ENCODE results near the gene ITPK1. TPM values are rescaled to one million over a fixed set of nuclear protein-coding genes. Genes with fewer than 3 reads are reported as not detected.

Gene ITPK1
- total RNA-seq, 1 experiment from 2014 or later, result 25.9 TPM

DNA sequence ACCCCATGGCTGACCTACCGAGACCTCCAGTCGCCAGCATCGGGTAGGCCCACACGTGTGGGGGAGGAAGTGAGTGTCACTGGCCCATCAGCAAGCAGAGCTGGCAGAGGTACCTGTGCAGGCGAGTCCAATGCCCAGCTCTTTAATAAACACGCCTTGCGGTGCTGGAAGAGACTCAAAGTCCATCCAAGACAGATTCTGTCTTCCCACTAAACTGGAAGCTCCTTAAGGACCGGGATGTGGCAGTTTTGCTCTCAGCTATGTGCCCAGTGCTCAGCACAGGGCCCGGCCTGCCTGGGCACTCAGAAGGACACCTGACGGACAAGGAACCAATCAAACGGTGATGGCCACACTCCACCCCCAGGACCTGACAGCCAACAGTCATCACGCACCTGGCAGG is 65.0 kb downstream of the ITPK1 start:
- no peak overlapping the region for H3K27ac ChIP-seq (ENCODE audit: low read length)
- POLR2A ChIA-PET, result no interaction called here
- in situ Hi-C loops (cut with HindIII; ENCODE audit: low pct_unique_long_range_greater_than_20kb, low sequenced_read_pairs), result no loop called here
- H3K36me3 ChIP-seq (ENCODE audit: control insufficient read depth, insufficient read depth, low read length), result no peaks in the 10 kb centered on the region
- H3K4me1 ChIP-seq (ENCODE audit: control insufficient read depth, insufficient read depth, low read length), result no peaks in the 10 kb centered on the region
- intact Hi-C loops (cut with micrococcal nuclease; ENCODE audit: unreplicated experiment), result no loop called here
- DNase-seq (ENCODE audit: low read depth, low spot score), result no peak
- no peak overlapping the region for H3K4me3 ChIP-seq (ENCODE audit: low read depth in 2 of 2, low read length in 2 of 2)
- H3K9me3 ChIP-seq (ENCODE audit: control insufficient read depth, insufficient read depth, low read depth, low read length), result no peaks in the 10 kb centered on the region
- TF ChIP-seq, protein P1, sequence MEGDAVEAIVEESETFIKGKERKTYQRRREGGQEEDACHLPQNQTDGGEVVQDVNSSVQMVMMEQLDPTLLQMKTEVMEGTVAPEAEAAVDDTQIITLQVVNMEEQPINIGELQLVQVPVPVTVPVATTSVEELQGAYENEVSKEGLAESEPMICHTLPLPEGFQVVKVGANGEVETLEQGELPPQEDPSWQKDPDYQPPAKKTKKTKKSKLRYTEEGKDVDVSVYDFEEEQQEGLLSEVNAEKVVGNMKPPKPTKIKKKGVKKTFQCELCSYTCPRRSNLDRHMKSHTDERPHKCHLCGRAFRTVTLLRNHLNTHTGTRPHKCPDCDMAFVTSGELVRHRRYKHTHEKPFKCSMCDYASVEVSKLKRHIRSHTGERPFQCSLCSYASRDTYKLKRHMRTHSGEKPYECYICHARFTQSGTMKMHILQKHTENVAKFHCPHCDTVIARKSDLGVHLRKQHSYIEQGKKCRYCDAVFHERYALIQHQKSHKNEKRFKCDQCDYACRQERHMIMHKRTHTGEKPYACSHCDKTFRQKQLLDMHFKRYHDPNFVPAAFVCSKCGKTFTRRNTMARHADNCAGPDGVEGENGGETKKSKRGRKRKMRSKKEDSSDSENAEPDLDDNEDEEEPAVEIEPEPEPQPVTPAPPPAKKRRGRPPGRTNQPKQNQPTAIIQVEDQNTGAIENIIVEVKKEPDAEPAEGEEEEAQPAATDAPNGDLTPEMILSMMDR (IDR thresholded peaks at IDR 0.05), result no peak
- no peak for TF ChIP-seq POLR2AphosphoS5 (IDR thresholded peaks at IDR 0.05; ENCODE audit: low read depth, low read length)
- no peak for TF ChIP-seq SIN3A (IDR thresholded peaks at IDR 0.05; ENCODE audit: borderline replicate concordance, insufficient read depth, low read depth, low read length)
- no peak for TF ChIP-seq TCF7L2 (IDR thresholded peaks at IDR 0.05; ENCODE audit: low read depth, low read length)
- no peak for TF ChIP-seq REST (IDR thresholded peaks at IDR 0.05; ENCODE audit: insufficient read depth in 1 of 2, low read depth in 2 of 2, low read length in 1 of 2)
- no peaks in the 10 kb centered on the region for H3K27me3 ChIP-seq (ENCODE audit: control insufficient read depth, insufficient read depth, low read length)
- no peak for ATAC-seq
- no TSS peak for BruUV-seq (replicated peaks)
- CTCF ChIA-PET, result no interaction called here

- no TSS peak for BruUV-seq (replicated peaks)
Measured at GRCh38 chr14:93049867-93050331, 65.8 kb downstream of the ITPK1 start.

More at GRCh38 chr14:93049867-93050331, 65.8 kb downstream of the ITPK1 start:
- CTCF ChIA-PET, result no interaction called here
- no peaks in the 10 kb centered on the region for H3K9me3 ChIP-seq (ENCODE audit: control insufficient read depth, insufficient read depth, low read depth, low read length)
- DNase-seq (ENCODE audit: low read depth, low spot score), result no peak
- POLR2A ChIA-PET, result no interaction called here
- H3K4me1 ChIP-seq (ENCODE audit: control insufficient read depth, insufficient read depth, low read length), result no peaks in the 10 kb centered on the region
- no peak overlapping the region for H3K4me3 ChIP-seq (ENCODE audit: low read depth in 2 of 2, low read length in 2 of 2)
- intact Hi-C loops (cut with micrococcal nuclease; ENCODE audit: unreplicated experiment), result no loop called here
- no peaks in the 10 kb centered on the region for H3K36me3 ChIP-seq (ENCODE audit: control insufficient read depth, insufficient read depth, low read length)
- TF ChIP-seq, protein P1 (IDR thresholded peaks at IDR 0.05), result no peak
- no peak for TF ChIP-seq SIN3A (IDR thresholded peaks at IDR 0.05; ENCODE audit: borderline replicate concordance, insufficient read depth, low read depth, low read length)
- TF ChIP-seq TCF7L2 (IDR thresholded peaks at IDR 0.05; ENCODE audit: low read depth, low read length), result no peak
- TF ChIP-seq POLR2AphosphoS5 (IDR thresholded peaks at IDR 0.05; ENCODE audit: low read depth, low read length), result no peak
- TF ChIP-seq REST (IDR thresholded peaks at IDR 0.05; ENCODE audit: insufficient read depth in 1 of 2, low read depth in 2 of 2, low read length in 1 of 2), result no peak
- in situ Hi-C loops (cut with HindIII; ENCODE audit: low pct_unique_long_range_greater_than_20kb, low sequenced_read_pairs), result no loop called here
- H3K27ac ChIP-seq (ENCODE audit: low read length), result no peak overlapping the region
- ATAC-seq, result no peak
- no peaks in the 10 kb centered on the region for H3K27me3 ChIP-seq (ENCODE audit: control insufficient read depth, insufficient read depth, low read length)

All from Panc1 (cell line).